B cell (primary cell): ENCODE measurements around the gene SRP54. TPM values are rescaled to one million over a fixed set of nuclear protein-coding genes. Genes with fewer than 3 reads are reported as not detected.
"Not testable (repeated sequence)": the region's sequence is repeated elsewhere in the genome, so short reads cannot be mapped to it uniquely, and the experiment has no call there.

Source experiments
- ATAC-seq: fragments of 200-7000 bp; cut with Tn5 transposase; one replicate; pipeline ENCODE4 v1.10.0; 2021; ENCODE audit warnings: low read depth, mild to moderate bottlenecking, moderate number of reproducible peaks, moderate library complexity
- CTCF ChIA-PET: fragments of 350-600 bp; sonication (Branson Sonifier 250); formaldehyde crosslinking; loops from one replicate; lab custom pipeline; 2021; ENCODE audit warnings: antibody characterized with exemption, inconsistent platforms; lab: Charles Lee
- POLR2A ChIA-PET: fragments of 350-600 bp; sonication (Branson Sonifier 250); formaldehyde crosslinking; loops from one replicate; lab custom pipeline; 2021; ENCODE audit warnings: antibody characterized with exemption; lab: Charles Lee
- DNase-seq: peaks from one replicate; pipeline ENCODE4 v3.0.0; 2013
- H2AFZ ChIP-seq: 2 replicates; pipeline ENCODE4 v1.6.1; 2012; ENCODE audit warnings: mild to moderate bottlenecking, low read depth, low read length; ENCODE audit not compliant: insufficient read depth, poor library complexity, severe bottlenecking
- H3K27ac ChIP-seq, 2 donors: 1 replicate in 1 of 2; 2 replicates in 1 of 2; pipeline ENCODE4 v1.5.1; 2012 to 2013; ENCODE audit warnings: low read length in 2 of 2, mild to moderate bottlenecking in 2 of 2, moderate library complexity in 1 of 2
- H3K27me3 ChIP-seq, 4 experiments: fragments of 200-600 bp in 1 of 4; sonication (generic) in 1 of 4; replicated peaks in 1 of 4; 1 replicate in 2 of 4; 2 replicates in 2 of 4; pipeline versions ENCODE4 v1.6.1 to v1.7.0; 2013 to 2016; ENCODE audit warnings: low read length in 3 of 4, mild to moderate bottlenecking in 2 of 4, mixed read lengths in 1 of 4, moderate library complexity in 1 of 4; ENCODE audit not compliant: insufficient read depth in 4 of 4, control insufficient read depth in 3 of 4; ENCODE audit errors: control extremely low read depth in 1 of 4
- H3K36me3 ChIP-seq, 2 experiments: replicated peaks in 1 of 2; 1 replicate in 1 of 2; 2 replicates in 1 of 2; pipeline versions ENCODE4 v1.6.1 to v1.7.1; 2013; ENCODE audit warnings: low read length in 1 of 2; ENCODE audit not compliant: insufficient read depth in 2 of 2, control insufficient read depth in 1 of 2; ENCODE audit errors: control extremely low read depth in 1 of 2, extremely low read depth in 1 of 2
- H3K4me1 ChIP-seq, 2 donors: fragments of 200-600 bp in 1 of 2; sonication (generic) in 1 of 2; 1 replicate in 1 of 2; 2 replicates in 1 of 2; pipeline versions ENCODE4 v1.5.1 to v1.6.1; 2013 to 2017; ENCODE audit warnings: low read length in 2 of 2; ENCODE audit not compliant: control insufficient read depth in 2 of 2, insufficient read depth in 2 of 2
- H3K4me2 ChIP-seq: replicated peaks from 2 replicates; pipeline ENCODE3; 2012; ENCODE audit warnings: mild to moderate bottlenecking, low read depth, low read length; ENCODE audit not compliant: poor library complexity, severe bottlenecking
- H3K4me3 ChIP-seq, 5 experiments: fragments of 200-600 bp in 1 of 5; sonication (generic) in 1 of 5; 1 replicate in 3 of 5; 2 replicates in 2 of 5; pipeline versions ENCODE4 v1.5.1 to v1.7.0; 2011 to 2016; ENCODE audit warnings: low read length in 4 of 5, mild to moderate bottlenecking in 4 of 5, low read depth in 2 of 5, control low read depth in 1 of 5, moderate library complexity in 1 of 5; ENCODE audit not compliant: insufficient read depth in 1 of 5; ENCODE audit errors: control extremely low read depth in 1 of 5, extremely low read depth in 1 of 5
- H3K79me2 ChIP-seq: fragments of 200-600 bp; sonication (generic); one replicate; pipeline ENCODE4 v1.6.0; 2016; ENCODE audit warnings: low read length; ENCODE audit not compliant: control insufficient read depth, insufficient read depth
- H3K9ac ChIP-seq: fragments of 200-600 bp; sonication (generic); 2 replicates; pipeline ENCODE4 v1.6.1; 2017; ENCODE audit warnings: mild to moderate bottlenecking, low read length, moderate library complexity
- H3K9me3 ChIP-seq, 3 donors: one replicate each; pipeline versions ENCODE4 v1.6.1 to v1.7.1; 2013; ENCODE audit warnings: low read length in 2 of 3; ENCODE audit not compliant: control insufficient read depth in 2 of 3, insufficient read depth in 1 of 3; ENCODE audit errors: control extremely low read depth in 1 of 3
- H4K20me1 ChIP-seq: 2 replicates; pipeline ENCODE4 v1.6.0; 2012; ENCODE audit warnings: mild to moderate bottlenecking, low read length; ENCODE audit not compliant: insufficient read depth, control insufficient read depth, poor library complexity, severe bottlenecking
- H3K27ac Mint-ChIP-seq: one replicate; pipeline ENCODE4 v1.8.0; 2021; ENCODE audit warnings: mixed read lengths
- H3K27me3 Mint-ChIP-seq: one replicate; pipeline ENCODE4 v1.8.0; 2021; ENCODE audit warnings: mixed read lengths
- H3K4me1 Mint-ChIP-seq: one replicate; pipeline ENCODE4 v1.8.0; 2021; ENCODE audit warnings: mixed read lengths
- H3K4me3 Mint-ChIP-seq: one replicate; pipeline ENCODE4 v1.8.0; 2021; ENCODE audit warnings: mixed read lengths
- H3K9me3 Mint-ChIP-seq: one replicate; pipeline ENCODE4 v1.8.0; 2022; ENCODE audit warnings: mixed read lengths; ENCODE audit not compliant: insufficient read depth
- CTCF ChIP-seq: fragments of 200-600 bp; IDR thresholded peaks from one replicate; pipeline ENCODE4 v1.8.0; 2022; ENCODE audit warnings: antibody characterized with exemption, mild to moderate bottlenecking
- EZH2 ChIP-seq: IDR thresholded peaks from 2 replicates; pipeline ENCODE4 v1.6.1; 2012; ENCODE audit warnings: borderline replicate concordance, low read depth, mild to moderate bottlenecking, moderate library complexity, low read length; ENCODE audit not compliant: insufficient read depth, poor library complexity, severe bottlenecking
- WGBS: methylation state at CpG from one replicate; pipeline ENCODE4 v1.1.5; 2013; ENCODE audit warnings: missing lambda C conversion rate; ENCODE audit not compliant: insufficient coverage; 5-methylcytosine and 5-hydroxymethylcytosine counted together
- intact Hi-C: fragments of 100-400 bp; cut with micrococcal nuclease; formaldehyde crosslinking; loops from one replicate; pipeline ENCODE4 v1.10.0; 2022
- polyA plus RNA-seq: library from polyadenylated mRNA; depleted of rRNA; stranded (reverse); fragments of >200 nt; gene quantifications from 2 replicates; pipeline ENCODE4 v1.2.3, GENCODE V29; 2012
- total RNA-seq, 2 donors: library from RNA; stranded (reverse); fragments of 120-200 nt in 1 of 2; gene quantifications; 1 replicate in 1 of 2; 2 replicates in 1 of 2; pipeline versions ENCODE4 v1.2.3 to v1.2.4, GENCODE V29; 2013 to 2022

Gene SRP54
- total and polyA plus RNA-seq, 2 donors (not counting 1 experiment from before 2014, with no cell fraction given), result 18.4 to 54.9 TPM

DNA sequence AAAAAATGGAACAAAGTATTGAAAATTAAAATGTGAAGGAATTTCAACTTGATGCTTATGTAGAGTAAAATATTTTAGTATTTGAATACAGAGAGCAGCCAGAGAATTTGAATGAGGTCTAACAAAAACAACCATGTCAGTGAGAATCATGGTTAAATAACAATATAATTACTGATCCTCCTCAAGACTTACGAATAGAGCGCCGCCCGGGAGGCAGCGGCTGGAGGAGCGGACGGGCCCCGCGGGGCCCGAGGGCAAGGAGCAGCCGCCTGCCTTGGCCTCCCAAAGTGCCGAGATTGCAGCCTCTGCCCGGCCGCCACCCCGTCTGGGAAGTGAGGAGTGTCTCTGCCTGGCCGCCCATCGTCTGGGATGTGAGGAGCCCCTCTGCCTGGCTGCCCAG, 55.5 kb downstream of the SRP54 start:
- H3K4me1 Mint-ChIP-seq, ATAC-seq, H2AFZ ChIP-seq, H3K27ac Mint-ChIP-seq, H4K20me1 ChIP-seq, DNase-seq, H3K27me3 ChIP-seq, H3K9me3 Mint-ChIP-seq, POLR2A ChIA-PET, H3K27ac ChIP-seq, H3K9ac ChIP-seq, H3K27me3 Mint-ChIP-seq, CTCF ChIA-PET, H3K36me3 ChIP-seq, H3K4me2 ChIP-seq, intact Hi-C loops, H3K79me2 ChIP-seq, H3K4me3 ChIP-seq, H3K4me1 ChIP-seq, H3K4me3 Mint-ChIP-seq: not testable (repeated sequence)
- H3K9me3 ChIP-seq, result peaks cover 0 to 24% (median 15%) of the 10 kb centered on the region in 3 donors
- WGBS, result no CpG with 5 or more reads among the region's 17 CpGs

GRCh38 chr14:35042632-35043031, 59.8 kb downstream of the SRP54 start:
- CTCF ChIA-PET, result interaction anchor here (0.6 to 1.0 kb wide), 2 partner anchors 17 to 35 kb away, joined by 3 read pairs; no protein-coding TSS in a partner anchor

More at GRCh38 chr14:35042632-35043031, 59.8 kb downstream of the SRP54 start:
- Mint-ChIP-seq H3K9me3 (no peaks in the 10 kb centered on the region), H3K4me3 (no peak overlapping the region), H3K4me1 (peaks cover 20% of the 10 kb centered on the region), H3K27ac (no peak overlapping the region), H3K27me3 (no peaks in the 10 kb centered on the region)
- H2AFZ ChIP-seq, result no peak overlapping the region
- H3K9ac ChIP-seq, result no peak overlapping the region
- peaks cover 11 to 15% of the 10 kb centered on the region in 2 donors for H3K4me1 ChIP-seq
- ATAC-seq (no peak), DNase-seq (no peak)
- no peaks in the 10 kb centered on the region for H3K79me2 ChIP-seq
- no peaks in the 10 kb centered on the region for H4K20me1 ChIP-seq
- intact Hi-C loops, result loop anchor here (10.0 kb wide), 1 partner anchor 492 kb away; the partner anchor contains the start of gene INSM2
- no peaks in the 10 kb centered on the region for H3K9me3 ChIP-seq
- no peak overlapping the region for H3K4me2 ChIP-seq
- H3K27me3 ChIP-seq, result no peaks in the 10 kb centered on the region
- POLR2A ChIA-PET, result interaction anchor here (0.6 kb wide), 1 partner anchor 26 kb away, joined by 3 read pairs; no protein-coding TSS in a partner anchor
- no peak overlapping the region for H3K4me3 ChIP-seq
- no peaks in the 10 kb centered on the region for H3K36me3 ChIP-seq
- WGBS, result no CpG with 5 or more reads among the region's 3 CpGs
- H3K27ac ChIP-seq, result no peak overlapping the region
- no peak for TF ChIP-seq EZH2
- TF ChIP-seq CTCF, result no peak
